Psoas muscle (tissue), 8 donors: ENCODE measurements around the gene SEC31B. TPM values are rescaled to one million over a fixed set of nuclear protein-coding genes. Genes with fewer than 3 reads are reported as not detected.

Source experiments
- ATAC-seq, 4 donors: fragments of 200-7000 bp; cut with Tn5 transposase; one replicate each; pipeline ENCODE4 v1.9.1; 2020; ENCODE audit warnings: moderate library complexity in 3 of 4, mild to moderate bottlenecking in 2 of 4
- DNase-seq, 2 donors: peaks; one replicate each; pipeline ENCODE4 v3.0.0-alpha.2; 2020
- H3K27ac ChIP-seq: fragments of 200-600 bp; one replicate; pipeline ENCODE4 v1.8.0; 2022
- H3K27me3 ChIP-seq, 3 donors: fragments of 200-600 bp in 1 of 3; one replicate each; pipeline versions ENCODE4 v1.6.1 to v1.8.0; 2013 to 2022; ENCODE audit warnings: low read length in 2 of 3, mild to moderate bottlenecking in 2 of 3, moderate library complexity in 1 of 3; ENCODE audit not compliant: insufficient read depth in 3 of 3
- H3K36me3 ChIP-seq, 2 donors: fragments of 200-600 bp in 1 of 2; one replicate each; pipeline versions ENCODE4 v1.6.1 to v1.8.0; 2013 to 2022; ENCODE audit warnings: low read depth in 1 of 2, mild to moderate bottlenecking in 1 of 2, moderate library complexity in 1 of 2; ENCODE audit not compliant: insufficient read depth in 1 of 2
- H3K4me1 ChIP-seq: fragments of 200-600 bp; one replicate; pipeline ENCODE4 v1.8.0; 2022
- H3K4me3 ChIP-seq: fragments of 200-600 bp; one replicate; pipeline ENCODE4 v1.8.0; 2022; ENCODE audit warnings: mild to moderate bottlenecking
- H3K9me3 ChIP-seq: fragments of 200-600 bp; one replicate; pipeline ENCODE4 v1.8.0; 2022
- WGBS, 3 donors: extraction: QIAGEN DNeasy Blood & Tissue Kit; methylation state at CpG; one replicate each; pipeline versions ENCODE4 v1.1.6 to v1.1.7; 2013; 5-methylcytosine and 5-hydroxymethylcytosine counted together
- intact Hi-C, 2 donors: fragments of 100-400 bp; cut with DNase I; formaldehyde crosslinking; loops; one replicate each; pipeline versions ENCODE4 v1.11.0 to v1.14.2; 2022
- polyA plus RNA-seq, 3 donors: library from polyadenylated mRNA; stranded (reverse); fragments of 200-250 nt; gene quantifications; one replicate each; pipeline ENCODE4 v1.2.3, GENCODE V29; 2013
- total RNA-seq, 4 donors: library from RNA; stranded (reverse); fragmentation: NEBNext Ultra II Directional in 2 of 4; extraction: Animal tissue kit (Norgen Biotek cat#: 25700) in 2 of 4; gene quantifications; one replicate each; pipeline versions ENCODE4 v1.2.1 to v1.2.4, GENCODE V29; 2021 to 2023
- TF ChIP-seq, protein P1 (sequence below): fragments of 200-600 bp; IDR thresholded peaks from one replicate; pipeline ENCODE4 v1.8.0; 2022; ENCODE audit warnings: antibody characterized with exemption
- donor health status: healthy with polysubstance abuse.
- donor health status: DM: no; HTN: no; CAD: no; lungs with moderate emphysema.
- donor health status: Bipolar disorder and iron deficiency.
- donor health status: healthy.
- donor health status: DM: yes; HTN: yes; CAD: no.
- donor health status: DM: no; HTN: no; CAD: no.
- donor health status: DM: no; HTN: no; CAD: no.
- donor health status: DM: yes; HTN: yes; CAD: no.

SEC31B gene
- total and polyA plus RNA-seq, 7 donors: 2.0 to 6.7 (median 3.7) TPM

DNA sequence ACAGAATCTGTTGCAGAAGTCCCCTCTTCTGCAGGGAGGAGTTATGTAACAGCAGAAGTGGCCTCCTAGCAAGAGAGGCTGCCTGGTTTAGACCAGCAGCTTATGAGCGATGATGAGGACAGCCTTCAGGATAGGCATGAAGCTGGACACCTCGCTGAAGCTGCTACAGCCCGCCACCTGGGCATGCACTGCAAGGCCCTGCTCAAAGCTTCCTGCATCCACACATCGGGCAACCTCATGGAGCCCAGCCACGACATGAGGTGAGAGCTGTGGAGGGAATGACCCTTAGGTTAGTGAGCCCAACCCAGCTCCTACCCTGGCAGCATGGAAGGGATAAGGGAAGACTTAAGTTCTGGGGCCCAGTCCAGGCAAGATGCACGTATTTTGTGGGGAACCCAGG lies 32.1 kb downstream of the SEC31B start:
- TF ChIP-seq, protein P1, sequence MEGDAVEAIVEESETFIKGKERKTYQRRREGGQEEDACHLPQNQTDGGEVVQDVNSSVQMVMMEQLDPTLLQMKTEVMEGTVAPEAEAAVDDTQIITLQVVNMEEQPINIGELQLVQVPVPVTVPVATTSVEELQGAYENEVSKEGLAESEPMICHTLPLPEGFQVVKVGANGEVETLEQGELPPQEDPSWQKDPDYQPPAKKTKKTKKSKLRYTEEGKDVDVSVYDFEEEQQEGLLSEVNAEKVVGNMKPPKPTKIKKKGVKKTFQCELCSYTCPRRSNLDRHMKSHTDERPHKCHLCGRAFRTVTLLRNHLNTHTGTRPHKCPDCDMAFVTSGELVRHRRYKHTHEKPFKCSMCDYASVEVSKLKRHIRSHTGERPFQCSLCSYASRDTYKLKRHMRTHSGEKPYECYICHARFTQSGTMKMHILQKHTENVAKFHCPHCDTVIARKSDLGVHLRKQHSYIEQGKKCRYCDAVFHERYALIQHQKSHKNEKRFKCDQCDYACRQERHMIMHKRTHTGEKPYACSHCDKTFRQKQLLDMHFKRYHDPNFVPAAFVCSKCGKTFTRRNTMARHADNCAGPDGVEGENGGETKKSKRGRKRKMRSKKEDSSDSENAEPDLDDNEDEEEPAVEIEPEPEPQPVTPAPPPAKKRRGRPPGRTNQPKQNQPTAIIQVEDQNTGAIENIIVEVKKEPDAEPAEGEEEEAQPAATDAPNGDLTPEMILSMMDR: no peak

DNA sequence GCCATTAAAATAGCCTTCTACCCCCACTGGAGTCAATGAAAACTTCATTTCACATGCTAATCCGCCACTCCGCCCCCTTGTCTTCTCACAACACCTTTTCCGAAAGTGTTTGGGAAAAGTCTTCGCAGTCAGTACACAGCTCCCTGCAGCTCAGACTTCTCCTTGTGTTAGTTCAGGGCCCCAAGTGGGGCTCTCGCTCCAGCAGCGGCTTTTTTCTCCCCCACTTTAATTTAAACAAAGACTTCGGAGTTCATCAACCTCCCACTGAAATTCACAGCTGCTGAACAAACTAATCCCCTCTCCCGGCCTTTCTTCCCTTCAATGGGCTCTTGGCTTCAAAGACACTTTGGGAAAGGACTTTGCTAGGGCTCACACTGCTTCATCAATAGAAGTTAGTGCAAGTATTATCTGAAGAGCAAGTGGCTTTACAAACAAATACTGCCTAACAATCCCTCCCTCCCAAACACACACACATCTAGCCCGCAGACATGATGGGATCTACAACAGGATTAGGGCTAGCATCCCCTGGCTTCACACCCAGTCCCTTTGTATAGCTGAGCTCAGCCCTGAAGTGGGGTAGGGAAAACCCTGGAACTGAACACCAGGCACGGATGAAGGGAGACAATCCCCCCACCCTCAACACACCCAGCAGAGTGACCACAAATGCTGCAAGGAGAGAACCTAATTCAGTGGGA lies 33.7 kb downstream of the SEC31B start:
- Histone ChIP-seq H3K27ac (no peak overlapping the region), H3K4me3 (no peak overlapping the region), H3K36me3 (peaks cover 0 to 48% of the 10 kb centered on the region in 2 donors), H3K9me3 (no peaks in the 10 kb centered on the region), H3K27me3 (peaks cover 0 to under 1% (median 0%) of the 10 kb centered on the region in 3 donors), H3K4me1 (peaks cover 12% of the 10 kb centered on the region)
- TF ChIP-seq, protein P1: no peak
- DNase-seq (no peak), ATAC-seq (no peak)
- 85 to 87% (median 87%) methylated on average over 10 of the region's 10 CpGs for WGBS, 3 donors
- intact Hi-C loops: no loop called here

More for the DNA sequence above, 32.1 kb downstream of the SEC31B start:
- Histone ChIP-seq H3K4me3 (no peak overlapping the region), H3K27ac (no peak overlapping the region), H3K4me1 (peaks cover 4% of the 10 kb centered on the region), H3K27me3 (no peaks in the 10 kb centered on the region), H3K36me3 (peaks cover 0 to 59% of the 10 kb centered on the region in 2 donors), H3K9me3 (no peaks in the 10 kb centered on the region)
- ATAC-seq (no peak), DNase-seq (no peak)
- 92 to 94% (median 92%) methylated on average over 6 of the region's 6 CpGs for WGBS, 3 donors
- intact Hi-C loops: no loop called here

DNA sequence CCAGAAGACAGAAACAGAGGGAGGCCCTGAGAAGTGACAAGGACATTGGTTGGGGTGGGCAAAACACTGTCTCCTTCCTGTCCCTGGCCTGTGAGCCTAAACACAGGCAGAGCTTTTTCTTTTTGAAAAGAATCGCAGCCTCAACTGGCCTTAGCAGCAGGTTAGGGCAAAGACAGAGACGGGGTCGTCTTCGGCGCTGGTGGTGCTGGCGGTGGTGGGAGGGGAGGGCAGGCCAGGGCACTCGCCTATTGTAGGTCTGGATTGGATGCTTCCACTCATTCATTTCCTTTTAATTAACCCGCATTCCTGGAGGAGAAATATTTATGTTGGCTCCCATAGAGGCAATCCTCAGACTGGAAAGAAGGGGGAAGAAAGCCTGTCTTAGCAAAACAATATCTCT lies 34.3 kb downstream of the SEC31B start:
- ATAC-seq: no peak
- Histone ChIP-seq H3K4me1 (peaks cover 12% of the 10 kb centered on the region), H3K27me3 (peaks cover 0 to 6% (median 0%) of the 10 kb centered on the region in 3 donors), H3K9me3 (no peaks in the 10 kb centered on the region), H3K4me3 (no peak overlapping the region), H3K36me3 (peaks cover 0 to 42% of the 10 kb centered on the region in 2 donors), H3K27ac (no peak overlapping the region)
- no peak for DNase-seq
- 70 to 73% (median 71%) methylated on average over 8 of the region's 8 CpGs for WGBS, 3 donors
- intact Hi-C loops: no loop called here
- TF ChIP-seq, protein P1: no peak

DNA sequence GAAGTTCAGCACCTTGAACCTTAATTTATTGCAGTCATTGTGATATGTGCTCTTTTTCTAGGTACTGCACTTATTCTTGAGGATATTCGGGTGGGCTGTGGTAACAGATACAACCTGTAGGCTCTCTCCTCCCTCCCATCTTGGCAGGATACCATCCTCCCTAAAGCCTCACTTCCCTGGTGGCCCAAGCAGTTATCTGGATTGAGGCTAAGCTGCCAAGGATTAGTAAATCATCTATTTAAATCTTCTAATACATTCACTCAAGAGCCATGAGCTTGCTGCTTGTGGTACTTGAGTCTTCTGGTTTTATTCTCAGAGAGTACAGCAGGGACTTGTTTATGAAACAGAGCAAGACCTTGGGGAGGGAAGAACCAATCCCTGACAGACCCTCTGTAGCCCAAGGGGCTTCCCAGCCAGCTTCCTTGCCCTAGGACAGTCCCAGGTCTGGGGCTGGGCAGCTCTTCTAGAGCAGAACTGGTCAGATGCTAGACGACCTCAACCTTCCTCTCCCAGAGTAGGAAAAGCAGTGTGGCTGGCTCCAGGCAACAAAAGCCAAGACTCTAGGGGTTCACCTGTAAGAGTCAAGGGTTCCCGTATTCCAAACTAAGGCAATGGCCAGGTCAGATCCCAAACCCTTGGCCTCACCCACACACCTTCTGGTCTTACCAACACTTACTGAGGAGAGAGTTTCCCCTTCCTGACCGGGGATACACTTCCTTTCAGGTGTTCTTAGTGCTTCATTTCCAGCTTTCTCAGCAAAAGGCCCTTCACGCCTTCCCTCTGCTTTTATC lies 35.6 kb downstream of the SEC31B start:
- ATAC-seq (no peak), DNase-seq (no peak)
- Histone ChIP-seq H3K4me3 (no peak overlapping the region), H3K4me1 (peaks cover 12% of the 10 kb centered on the region), H3K9me3 (no peaks in the 10 kb centered on the region), H3K27ac (no peak overlapping the region), H3K27me3 (peaks cover 0 to 19% (median 0%) of the 10 kb centered on the region in 3 donors), H3K36me3 (peaks cover 0 to 29% of the 10 kb centered on the region in 2 donors)
- TF ChIP-seq, protein P1: no peak
- 87 to 92% (median 87%) methylated on average over 5 of the region's 5 CpGs for WGBS, 3 donors
- intact Hi-C loops: loop anchor here in 1 of 2 donors (5.0 kb wide), 1 partner anchor 33 kb away; the partner anchor contains the start of gene SEC31B
